ENCODE data around the gene ARID3A.

Gene ARID3A

GRCh38 chr19:911197-912033 lies 14.4 kb upstream of the ARID3A start:
- no peak for DNase-seq (ENCODE audit: low read depth in 2 of 3, low spot score in 1 of 3)

GRCh38 chr19:912181-913079 lies 13.4 kb upstream of the ARID3A start:
- no peak for DNase-seq (ENCODE audit: low read depth in 2 of 3, low spot score in 1 of 3)

- peak; percentile 61 to 78 (median 78) for DNase-seq (ENCODE audit: low read depth in 2 of 3, low spot score in 1 of 3)
Observed at GRCh38 chr19:913080-913748, 12.6 kb upstream of the ARID3A start, which contains the start of gene R3HDM4. R3HDM4 (minus strand) TSS chr19:913219; CDS start chr19:913157, 62 bp downstream.

GRCh38 chr19:916645-917322 lies 9.1 kb upstream of the ARID3A start:
- no peak for DNase-seq (ENCODE audit: low read depth in 2 of 3, low spot score in 1 of 3)

- DNase-seq (ENCODE audit: low read depth in 2 of 3, low spot score in 1 of 3): no peak
Observed at GRCh38 chr19:917323-918151, 8.3 kb upstream of the ARID3A start, which contains the start of gene KISS1R. KISS1R (plus strand) TSS chr19:917333; CDS start chr19:917503, 170 bp downstream.

GRCh38 chr19:918152-918437 lies 7.7 kb upstream of the ARID3A start:
- no peak for DNase-seq (ENCODE audit: low read depth in 2 of 3, low spot score in 1 of 3)

GRCh38 chr19:918481-919198 lies 7.2 kb upstream of the ARID3A start:
- DNase-seq (ENCODE audit: low read depth in 2 of 3, low spot score in 1 of 3): no peak

GRCh38 chr19:919199-920050 lies 6.4 kb upstream of the ARID3A start:
- no peak for DNase-seq (ENCODE audit: low read depth in 2 of 3, low spot score in 1 of 3)

- DNase-seq (ENCODE audit: low read depth in 2 of 3, low spot score in 1 of 3): no peak
Observed at GRCh38 chr19:920051-920864, 5.6 kb upstream of the ARID3A start.

GRCh38 chr19:924553-925086 lies 1.2 kb upstream of the ARID3A start:
- DNase-seq (ENCODE audit: low read depth in 2 of 3, low spot score in 1 of 3): no peak

- DNase-seq (ENCODE audit: low read depth in 2 of 3, low spot score in 1 of 3): no peak
Observed at GRCh38 chr19:925087-925525, 729 bp upstream of the ARID3A start.

GRCh38 chr19:926323-926588 lies 421 bp downstream of the ARID3A start:
- no peak for DNase-seq (ENCODE audit: low read depth in 2 of 3, low spot score in 1 of 3)

GRCh38 chr19:926589-927350 lies 935 bp downstream of the ARID3A start:
- DNase-seq (ENCODE audit: low read depth in 2 of 3, low spot score in 1 of 3): no peak

GRCh38 chr19:927351-927779 lies 1.5 kb downstream of the ARID3A start:
- DNase-seq (ENCODE audit: low read depth in 2 of 3, low spot score in 1 of 3): no peak

- no peak for DNase-seq (ENCODE audit: low read depth in 2 of 3, low spot score in 1 of 3)
Observed at GRCh38 chr19:927780-928401, 2.1 kb downstream of the ARID3A start.

- no peak for DNase-seq (ENCODE audit: low read depth in 2 of 3, low spot score in 1 of 3)
Observed at GRCh38 chr19:928471-929202, 2.8 kb downstream of the ARID3A start.
